H1 (cell line): ENCODE results near the gene CDK5R1. TPM values are rescaled to one million over a fixed set of nuclear protein-coding genes. Genes with fewer than 3 reads are reported as not detected.

Experiments used
- RXRA ChIP-seq: IDR thresholded peaks from 2 replicates; pipeline ENCODE4 v1.6.1; 2011; ENCODE audit warnings: low read depth, mild to moderate bottlenecking, low read length, moderate library complexity; ENCODE audit not compliant: insufficient read depth
- SIX5 ChIP-seq: IDR thresholded peaks from 2 replicates; pipeline ENCODE4 v1.6.1; 2011; ENCODE audit warnings: mild to moderate bottlenecking, low read depth, low read length
- polyA plus RNA-seq, 7 experiments: library from polyadenylated mRNA; depleted of rRNA in 3 of 7; stranded (reverse) in 5 of 7; unstranded in 2 of 7; fragments of >200 nt in 5 of 7; fragments of 200-250 nt in 2 of 7; gene quantifications; 1 replicate in 5 of 7; 2 replicates in 1 of 7; 4 replicates in 1 of 7; pipeline versions ENCODE4 v1.2.1 to v1.2.3, GENCODE V29; 2011 to 2013; ENCODE audit warnings: missing spikeins in 2 of 7, mixed read lengths in 2 of 7
- total RNA-seq: library from RNA; stranded (reverse); fragmentation: NEBNext Ultra II Directional; extraction: Animal tissue kit (Norgen Biotek cat#: 25700); gene quantifications from 2 replicates; pipeline ENCODE4 v1.2.1, GENCODE V29; 2021

CDK5R1 gene
- total and polyA plus RNA-seq, 2 of the 8 experiments (the other 6 are each of a cell fraction or from before 2014, with no cell fraction given), result 2.7 to 9.9 TPM

- no peak for TF ChIP-seq RXRA
- TF ChIP-seq SIX5, result no peak
These were observed 15.1 kb upstream of the CDK5R1 start (continued) for GRCh38 chr17:32471652-32472051.
